DMS153 (cell line): ENCODE results near the gene SLC25A30.

Source experiments
- DNase-seq: peaks from one replicate; lab custom pipeline; 2025; lab: John Stamatoyannopoulos, UW

The SLC25A30 gene, protein sequence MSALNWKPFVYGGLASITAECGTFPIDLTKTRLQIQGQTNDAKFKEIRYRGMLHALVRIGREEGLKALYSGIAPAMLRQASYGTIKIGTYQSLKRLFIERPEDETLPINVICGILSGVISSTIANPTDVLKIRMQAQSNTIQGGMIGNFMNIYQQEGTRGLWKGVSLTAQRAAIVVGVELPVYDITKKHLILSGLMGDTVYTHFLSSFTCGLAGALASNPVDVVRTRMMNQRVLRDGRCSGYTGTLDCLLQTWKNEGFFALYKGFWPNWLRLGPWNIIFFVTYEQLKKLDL

DNA sequence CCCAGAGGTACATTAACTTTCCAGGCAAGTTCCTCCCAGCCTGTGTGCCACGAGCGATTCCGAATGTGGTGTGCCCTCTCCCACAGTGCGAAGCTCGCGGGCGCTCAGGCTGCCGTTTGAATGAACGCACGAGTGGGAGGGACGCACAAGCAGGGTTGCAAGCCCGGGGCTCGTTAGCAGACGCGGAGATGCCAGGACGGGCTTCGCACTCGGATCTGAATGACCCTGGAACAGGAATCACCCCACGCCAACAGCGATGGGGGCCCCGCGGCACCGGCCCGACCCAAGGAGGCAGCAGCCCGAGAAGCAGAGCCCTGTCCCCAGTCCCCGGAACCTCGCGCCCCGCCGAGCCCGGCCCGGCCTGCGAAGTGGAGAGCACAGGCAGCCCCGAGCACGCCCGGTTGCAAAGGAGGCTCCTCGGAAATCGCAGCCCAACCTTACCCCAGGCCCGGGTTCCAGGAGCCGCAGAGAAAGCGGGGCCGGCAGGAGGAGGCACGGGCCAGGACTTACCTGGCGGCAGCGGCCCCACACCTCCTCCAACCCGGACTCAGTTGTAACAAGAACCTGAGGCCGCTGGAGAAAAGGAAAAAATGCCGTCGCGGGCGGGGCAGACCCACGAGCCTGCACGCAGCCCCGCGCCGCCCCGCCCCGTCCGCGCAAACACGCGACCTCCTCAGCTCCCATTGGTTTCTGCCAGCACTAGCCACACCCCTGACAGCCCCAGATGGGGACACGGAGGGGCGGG, at the start of gene SLC25A30:
SLC25A30 (minus strand) TSS at position 584 of the 745 bp plus-strand sequence. CDS start 6,948 bp downstream, outside the sequence.
- peak; percentile 72 for DNase-seq

DNA sequence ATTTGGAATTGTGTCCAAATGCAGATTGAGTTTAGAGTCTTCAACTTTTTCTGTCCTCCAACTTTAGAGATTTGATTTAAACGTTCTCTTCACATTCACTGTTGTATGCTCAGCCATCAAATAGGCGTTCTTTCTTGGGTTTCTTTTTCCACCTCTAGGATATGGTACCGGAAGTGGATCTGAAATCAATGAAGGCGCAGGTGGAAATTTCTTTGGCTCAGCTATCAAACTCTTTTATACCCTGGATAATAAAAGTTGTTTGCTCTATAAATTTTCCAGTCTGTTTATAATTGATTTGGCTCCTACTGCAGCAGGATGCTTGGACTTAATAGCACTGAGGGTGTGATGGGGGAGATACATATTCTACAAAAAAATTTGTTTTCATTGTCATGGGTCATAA, 48.2 kb upstream of the SLC25A30 start:
- DNase-seq, result peak; percentile 21

DNA sequence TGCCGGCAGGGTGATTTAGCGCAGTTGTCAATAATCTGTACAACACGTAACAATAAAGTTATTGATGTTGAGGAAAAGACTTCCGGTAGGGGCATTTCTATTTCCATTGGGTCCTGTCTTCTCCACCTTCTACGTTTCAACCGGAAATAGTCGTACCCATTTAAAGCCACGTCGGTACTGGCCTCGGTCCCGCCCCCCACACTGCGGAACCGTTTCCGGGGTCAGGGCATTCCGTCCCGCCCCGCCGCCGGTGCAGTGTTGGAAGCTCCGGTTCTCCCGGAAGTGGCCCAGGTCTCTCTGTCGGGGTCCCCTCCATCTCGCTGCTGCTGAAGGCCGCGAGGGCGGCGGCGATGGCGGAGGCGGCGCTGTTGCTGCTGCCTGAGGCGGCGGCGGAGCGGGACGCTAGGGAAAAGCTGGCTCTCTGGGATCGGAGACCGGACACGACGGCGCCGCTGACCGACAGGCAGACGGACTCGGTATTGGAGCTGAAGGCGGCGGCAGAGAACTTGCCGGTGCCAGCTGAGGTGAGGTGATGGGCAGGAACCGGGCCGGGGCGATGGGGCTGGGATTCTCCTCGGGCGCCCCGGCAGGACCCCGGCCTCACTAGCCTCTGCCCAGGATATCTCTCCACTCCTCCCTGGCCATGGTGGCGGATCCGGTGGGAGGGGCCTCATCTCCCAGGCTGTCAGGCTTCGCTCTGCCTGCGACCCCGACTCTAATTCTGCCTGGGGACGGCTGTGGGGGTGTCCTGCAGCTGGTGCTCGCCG, 46.7 kb upstream of the SLC25A30 start, which contains the start of gene COG3:
COG3 (plus strand) TSS at position 253 of the 767 bp plus-strand sequence; CDS start at position 351, 98 bp downstream.
- peak; percentile 99 for DNase-seq

DNA sequence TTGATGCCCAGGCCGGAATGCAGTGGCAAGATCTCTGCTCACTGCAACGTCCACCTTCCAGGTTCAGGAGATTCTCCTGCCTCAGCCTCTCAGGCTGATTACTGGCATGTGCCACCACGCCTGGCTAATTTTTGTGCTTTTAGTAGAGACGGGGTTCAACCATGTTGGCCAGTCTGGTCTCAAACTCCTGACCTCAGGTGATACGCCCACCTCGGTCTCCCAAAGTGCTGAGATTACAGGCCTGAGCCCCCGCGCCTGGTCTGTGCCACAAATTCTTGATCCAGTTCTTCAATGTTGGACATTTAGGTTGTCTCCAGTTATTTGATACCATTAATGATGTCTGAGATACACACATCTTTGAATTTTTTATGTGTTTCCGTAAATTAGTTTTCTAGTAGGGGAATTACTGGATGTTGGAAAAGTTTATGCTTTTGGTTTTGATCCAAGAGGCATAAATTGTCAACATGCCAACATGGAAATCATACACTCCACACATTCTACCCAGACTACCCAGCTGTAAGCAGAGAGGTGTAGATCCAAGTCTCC, 46.0 kb upstream of the SLC25A30 start:
- DNase-seq, result no peak

DNA sequence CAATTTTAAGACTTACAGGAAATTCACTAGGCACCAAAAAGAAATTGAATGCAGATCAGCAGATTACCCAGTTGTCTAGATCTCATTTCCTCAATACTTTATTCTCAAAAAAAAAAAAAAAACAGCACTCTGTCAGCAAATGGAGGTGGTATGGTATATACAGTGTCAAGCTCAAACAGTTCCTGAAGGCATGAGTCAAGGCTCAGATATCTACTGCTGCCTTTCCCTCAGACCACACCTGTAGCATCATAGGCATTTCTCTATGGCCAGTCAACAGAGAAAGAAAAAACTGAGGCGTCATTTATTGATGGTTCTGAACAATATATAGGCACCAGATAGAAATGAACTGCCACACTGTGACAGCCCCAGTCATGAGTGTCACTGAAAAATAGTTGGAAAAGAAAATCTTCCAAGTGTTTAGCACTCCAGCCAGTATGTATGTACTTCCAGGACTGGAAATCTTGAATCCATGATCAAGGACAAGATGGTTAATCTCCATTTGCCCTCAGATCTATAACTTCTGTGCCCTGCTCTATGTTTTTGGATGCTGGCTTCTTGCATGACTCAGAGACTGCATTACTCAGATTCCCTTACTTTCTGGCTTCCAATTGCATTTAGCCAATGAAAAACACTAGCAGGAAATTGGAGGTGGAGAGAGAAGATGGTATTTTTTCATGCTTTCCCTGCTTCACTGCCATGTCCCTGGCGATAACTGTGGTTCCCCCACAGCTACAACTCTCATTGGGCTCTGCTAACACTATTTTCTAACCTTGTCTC, 38.2 kb upstream of the SLC25A30 start:
- no peak for DNase-seq

DNA sequence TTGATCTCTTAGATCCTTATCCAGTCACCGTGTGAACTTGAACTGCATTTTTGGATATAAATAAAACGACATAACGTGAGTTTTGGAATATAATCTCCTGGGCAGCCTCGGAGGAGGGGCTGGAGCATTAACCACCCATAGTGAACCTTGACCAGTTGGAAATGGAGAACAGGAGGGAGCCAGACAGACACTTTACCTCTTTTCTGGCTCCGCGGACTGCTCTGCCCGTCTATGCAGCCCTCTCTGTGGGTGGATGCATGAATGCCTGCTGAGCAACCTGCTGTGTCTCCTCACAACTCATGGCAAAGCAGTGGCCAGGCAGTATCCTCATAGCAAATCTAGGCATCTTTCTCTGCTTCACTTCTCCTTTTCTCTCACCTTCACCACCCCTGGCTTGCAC, 36.0 kb upstream of the SLC25A30 start:
- no peak for DNase-seq

GRCh38 chr13:45451282-45451681, 33.1 kb upstream of the SLC25A30 start:
- DNase-seq, result no peak

DNA sequence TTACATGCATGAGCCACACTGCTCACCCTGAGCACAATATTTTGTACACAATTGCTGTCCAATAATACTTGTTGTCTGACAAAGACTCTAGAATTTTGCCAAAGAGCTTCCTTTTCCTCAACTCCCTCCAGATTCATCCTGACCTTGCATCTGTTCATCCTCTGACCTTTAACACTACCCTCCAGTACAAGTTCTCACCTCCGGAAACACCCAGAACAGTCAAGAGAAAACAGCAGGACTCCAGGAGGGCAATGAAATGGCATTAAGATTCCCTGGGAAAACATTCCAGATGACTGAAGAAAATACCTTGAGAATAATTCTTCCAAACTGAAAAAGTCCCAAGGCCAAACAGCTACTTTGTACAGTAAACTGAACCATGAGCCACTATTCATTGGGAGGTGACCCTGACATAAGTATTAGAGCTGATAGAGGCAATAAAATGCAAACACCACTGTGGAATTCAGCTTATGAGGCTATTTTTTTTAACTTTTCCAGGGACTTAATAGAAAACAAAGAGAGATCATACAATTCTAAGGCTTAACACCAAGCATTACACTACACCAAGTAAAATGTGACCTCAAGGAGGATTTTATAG, 30.9 kb upstream of the SLC25A30 start:
- no peak for DNase-seq

- no peak for DNase-seq
Measured at GRCh38 chr13:45447050-45447661, 29.0 kb upstream of the SLC25A30 start.

DNA sequence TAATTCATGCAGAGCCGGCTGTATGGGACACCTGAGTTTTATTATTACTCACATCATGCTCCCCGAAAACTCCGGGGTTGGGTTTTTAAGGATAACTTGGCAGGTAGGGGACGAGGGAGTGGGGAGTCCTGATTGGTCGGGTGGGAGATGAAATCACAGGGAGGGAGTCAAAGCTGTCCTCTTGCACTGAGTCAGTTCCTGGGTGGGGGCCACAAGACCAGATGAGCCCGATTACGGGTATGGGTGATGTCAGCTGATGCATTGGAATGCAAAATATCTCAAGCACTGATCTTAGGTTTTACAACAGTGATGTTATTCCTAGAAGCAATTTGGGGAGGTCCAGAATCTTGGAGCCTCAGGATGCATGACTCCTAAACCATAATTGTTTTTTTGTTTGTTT, 28.0 kb upstream of the SLC25A30 start:
- DNase-seq, result no peak

DNA sequence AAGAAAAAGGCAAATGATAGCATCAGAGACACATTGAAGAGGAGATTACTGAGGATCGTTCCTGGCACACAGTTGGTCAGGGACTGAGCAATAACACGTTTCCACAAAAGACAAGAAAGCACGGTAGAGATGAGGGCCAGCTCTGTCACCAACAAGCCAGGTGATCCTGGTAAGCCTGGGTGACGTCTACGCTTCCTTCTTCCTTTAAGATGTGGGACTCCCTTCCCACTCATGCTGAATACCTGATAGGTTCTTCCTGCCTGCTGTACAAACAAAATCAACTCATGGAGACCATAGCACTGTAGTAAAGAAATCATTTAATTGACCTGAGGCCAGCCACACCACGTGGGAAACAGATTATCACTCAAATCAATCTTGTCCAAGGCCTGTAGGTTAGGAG, 26.9 kb upstream of the SLC25A30 start:
- DNase-seq, result no peak

DNA sequence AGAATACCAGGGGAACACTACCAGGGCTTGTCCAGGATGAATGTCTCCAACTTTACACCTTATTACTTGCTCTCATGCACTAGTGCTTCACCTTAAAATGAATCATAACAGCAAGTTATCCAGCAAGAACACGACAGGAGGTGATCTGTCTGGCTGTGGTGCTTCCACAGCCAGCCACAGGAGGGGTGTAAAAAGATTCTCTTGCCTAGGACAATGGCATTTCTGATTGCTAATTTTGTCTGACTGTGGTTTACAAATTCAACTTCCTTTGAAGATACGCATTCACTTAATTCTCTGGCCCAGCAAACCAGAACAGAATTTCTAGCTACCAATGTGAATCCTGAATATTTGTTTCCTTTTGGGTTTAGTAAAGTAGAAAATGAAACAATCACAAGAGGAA, 23.5 kb upstream of the SLC25A30 start:
- no peak for DNase-seq

DNA sequence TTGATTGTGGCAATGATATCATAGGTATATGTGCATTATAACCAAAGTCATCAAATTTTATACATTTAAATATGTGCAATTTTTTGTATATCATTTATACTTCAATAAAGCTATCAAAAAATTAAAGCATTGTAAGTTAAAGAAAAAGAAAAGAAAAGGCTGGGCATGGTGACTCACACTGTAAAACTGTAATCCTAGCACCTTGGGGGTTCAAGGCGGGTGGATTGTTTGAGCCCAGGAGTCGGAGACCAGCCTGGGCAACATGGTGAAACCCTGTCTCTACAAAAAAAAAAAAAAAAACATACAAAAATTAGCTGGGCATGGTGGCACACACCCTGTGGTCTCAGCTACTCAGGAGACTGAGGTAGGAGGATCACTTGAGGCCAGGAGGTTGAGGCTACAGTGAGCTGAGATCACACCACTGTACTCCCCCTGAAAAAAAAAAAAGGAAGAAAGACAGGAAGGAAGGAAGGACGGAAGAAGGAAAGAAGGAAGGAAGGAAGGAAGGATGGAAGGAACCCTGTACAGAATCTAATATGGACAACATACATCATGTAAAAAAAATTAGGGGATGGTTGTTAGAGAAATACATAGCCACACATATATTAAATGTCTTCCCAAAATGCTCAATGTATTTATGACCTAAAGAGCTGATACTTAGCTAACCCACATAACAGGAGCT, 21.7 kb upstream of the SLC25A30 start:
- no peak for DNase-seq

GRCh38 chr13:45439008-45439407, 20.8 kb upstream of the SLC25A30 start:
- no peak for DNase-seq

DNA sequence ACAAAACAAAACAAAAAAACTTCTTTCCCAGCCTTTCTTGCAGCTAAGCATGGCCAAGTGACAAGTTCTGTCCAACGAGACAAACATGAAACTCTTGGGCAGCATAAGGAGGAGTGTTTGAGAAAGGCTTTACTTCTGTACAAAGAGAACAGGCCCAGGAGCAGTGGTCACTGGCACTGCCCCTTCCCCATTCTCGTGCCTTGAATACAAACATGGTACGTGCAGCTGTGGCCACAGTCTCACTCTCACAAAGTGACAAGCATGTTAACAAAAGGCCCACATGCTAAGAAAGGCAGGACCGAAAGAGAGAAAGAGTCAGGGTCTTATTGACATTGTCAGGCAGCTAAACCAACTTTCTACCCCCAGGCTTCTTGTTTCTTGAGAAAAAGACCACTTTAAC, 19.8 kb upstream of the SLC25A30 start:
- DNase-seq, result no peak

DNA sequence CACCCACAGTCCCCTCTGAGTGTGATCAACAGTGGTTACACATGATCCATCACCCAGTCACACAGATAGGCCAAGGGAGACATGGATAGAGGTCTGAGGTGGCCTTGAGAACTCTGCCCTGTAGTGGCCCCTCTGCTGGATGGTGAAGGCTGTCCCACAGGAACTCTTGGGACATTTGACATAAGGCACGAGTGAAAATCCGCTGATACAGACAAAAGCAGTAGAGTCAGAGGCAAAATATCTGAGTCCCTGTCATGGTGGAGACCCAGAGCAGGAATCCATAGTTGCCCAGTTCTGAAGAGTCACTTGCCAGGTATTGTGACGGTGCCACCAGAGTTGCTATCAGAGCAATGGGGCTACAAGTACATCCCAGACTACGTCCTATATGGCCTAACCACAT, 18.8 kb upstream of the SLC25A30 start:
- DNase-seq, result no peak

GRCh38 chr13:45436332-45436731, 18.2 kb upstream of the SLC25A30 start:
- DNase-seq, result no peak

- peak; percentile 39 for DNase-seq
Measured at GRCh38 chr13:45434556-45435371, 16.6 kb upstream of the SLC25A30 start.

DNA sequence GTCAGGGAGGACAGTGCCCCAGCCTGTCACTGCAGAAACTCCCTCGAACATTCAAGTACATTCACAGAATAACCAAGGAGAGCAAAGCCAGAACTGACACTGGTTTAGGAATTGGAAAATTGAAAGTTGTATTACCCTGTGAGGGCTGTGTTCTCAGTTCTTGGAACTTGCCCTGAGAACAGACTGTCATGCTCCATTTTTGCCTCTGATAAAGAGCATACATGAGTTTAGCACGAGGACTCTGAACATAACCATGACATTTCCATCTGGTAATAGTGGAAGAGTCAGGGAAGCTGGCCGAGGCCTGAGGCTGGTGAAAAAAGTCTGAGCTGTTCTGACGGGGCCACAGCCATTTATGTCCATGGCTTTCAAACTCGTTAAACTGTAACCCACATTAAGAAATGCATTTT, 15.2 kb upstream of the SLC25A30 start:
- DNase-seq, result no peak
